Epithelial cell of proximal tubule (primary cell): Measurements from ENCODE around the gene PTPN23. TPM values are rescaled to one million over a fixed set of nuclear protein-coding genes. Genes with fewer than 3 reads are reported as not detected.

Source experiments
- DNase-seq: peaks from one replicate; pipeline ENCODE4 v3.0.0-alpha.2; 2011; ENCODE audit warnings: low read depth
- H3K4me3 ChIP-seq: 2 replicates; pipeline ENCODE4 v1.5.1; 2011; ENCODE audit warnings: low read depth, mild to moderate bottlenecking, low read length
- total RNA-seq: library from RNA; depleted of rRNA; stranded (reverse); fragments of >200 nt; gene quantifications from 2 replicates; pipeline ENCODE4 v1.2.3, GENCODE V29; 2015
- TF ChIP-seq, protein P1 (sequence below): conservative IDR thresholded peaks from 2 replicates; pipeline ENCODE4 v1.5.1; 2012; ENCODE audit warnings: low read depth, mild to moderate bottlenecking, low read length

Gene PTPN23
- total RNA-seq, 1 donor from 2014 or later = 15.0 TPM

DNA sequence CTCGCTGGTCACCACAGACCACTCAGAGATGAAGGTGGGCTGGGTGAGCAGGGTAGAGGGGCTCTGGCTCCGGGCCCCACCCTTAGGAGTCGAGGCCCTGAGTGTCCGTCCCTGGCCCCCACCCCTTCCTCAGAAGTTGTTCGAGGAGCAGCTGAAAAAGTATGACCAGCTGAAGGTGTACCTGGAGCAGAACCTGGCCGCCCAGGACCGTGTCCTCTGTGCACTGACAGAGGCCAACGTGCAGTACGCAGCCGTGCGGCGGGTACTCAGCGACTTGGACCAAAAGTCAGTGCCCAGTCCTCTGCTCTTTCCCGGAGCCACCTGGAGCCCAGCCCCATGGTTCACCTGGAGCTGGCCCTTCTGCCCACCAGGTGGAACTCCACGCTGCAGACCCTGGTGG is 28.5 kb downstream of the PTPN23 start:
- no peak for DNase-seq
- TF ChIP-seq, protein P1, sequence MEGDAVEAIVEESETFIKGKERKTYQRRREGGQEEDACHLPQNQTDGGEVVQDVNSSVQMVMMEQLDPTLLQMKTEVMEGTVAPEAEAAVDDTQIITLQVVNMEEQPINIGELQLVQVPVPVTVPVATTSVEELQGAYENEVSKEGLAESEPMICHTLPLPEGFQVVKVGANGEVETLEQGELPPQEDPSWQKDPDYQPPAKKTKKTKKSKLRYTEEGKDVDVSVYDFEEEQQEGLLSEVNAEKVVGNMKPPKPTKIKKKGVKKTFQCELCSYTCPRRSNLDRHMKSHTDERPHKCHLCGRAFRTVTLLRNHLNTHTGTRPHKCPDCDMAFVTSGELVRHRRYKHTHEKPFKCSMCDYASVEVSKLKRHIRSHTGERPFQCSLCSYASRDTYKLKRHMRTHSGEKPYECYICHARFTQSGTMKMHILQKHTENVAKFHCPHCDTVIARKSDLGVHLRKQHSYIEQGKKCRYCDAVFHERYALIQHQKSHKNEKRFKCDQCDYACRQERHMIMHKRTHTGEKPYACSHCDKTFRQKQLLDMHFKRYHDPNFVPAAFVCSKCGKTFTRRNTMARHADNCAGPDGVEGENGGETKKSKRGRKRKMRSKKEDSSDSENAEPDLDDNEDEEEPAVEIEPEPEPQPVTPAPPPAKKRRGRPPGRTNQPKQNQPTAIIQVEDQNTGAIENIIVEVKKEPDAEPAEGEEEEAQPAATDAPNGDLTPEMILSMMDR = no peak
- no peak overlapping the region for H3K4me3 ChIP-seq

DNA sequence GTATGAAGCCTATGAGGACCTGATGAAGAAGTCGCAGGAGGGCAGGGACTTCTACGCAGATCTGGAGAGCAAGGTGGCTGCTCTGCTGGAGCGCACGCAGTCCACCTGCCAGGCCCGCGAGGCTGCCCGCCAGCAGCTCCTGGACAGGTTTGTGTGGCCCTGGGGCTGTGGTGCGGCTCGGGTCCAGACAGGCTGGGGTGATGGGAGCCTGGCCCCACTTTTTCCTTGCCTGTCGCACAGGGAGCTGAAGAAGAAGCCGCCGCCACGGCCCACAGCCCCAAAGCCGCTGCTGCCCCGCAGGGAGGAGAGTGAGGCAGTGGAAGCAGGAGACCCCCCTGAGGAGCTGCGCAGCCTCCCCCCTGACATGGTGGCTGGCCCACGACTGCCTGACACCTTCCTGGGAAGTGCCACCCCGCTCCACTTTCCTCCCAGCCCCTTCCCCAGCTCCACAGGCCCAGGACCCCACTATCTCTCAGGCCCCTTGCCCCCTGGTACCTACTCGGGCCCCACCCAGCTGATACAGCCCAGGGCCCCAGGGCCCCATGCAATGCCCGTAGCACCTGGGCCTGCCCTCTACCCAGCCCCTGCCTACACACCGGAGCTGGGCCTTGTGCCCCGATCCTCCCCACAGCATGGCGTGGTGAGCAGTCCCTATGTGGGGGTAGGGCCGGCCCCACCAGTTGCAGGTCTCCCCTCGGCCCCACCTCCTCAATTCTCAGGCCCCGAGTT is 29.0 kb downstream of the PTPN23 start:
- no peak for DNase-seq
- no peak overlapping the region for H3K4me3 ChIP-seq
- TF ChIP-seq, protein P1 = no peak

DNA sequence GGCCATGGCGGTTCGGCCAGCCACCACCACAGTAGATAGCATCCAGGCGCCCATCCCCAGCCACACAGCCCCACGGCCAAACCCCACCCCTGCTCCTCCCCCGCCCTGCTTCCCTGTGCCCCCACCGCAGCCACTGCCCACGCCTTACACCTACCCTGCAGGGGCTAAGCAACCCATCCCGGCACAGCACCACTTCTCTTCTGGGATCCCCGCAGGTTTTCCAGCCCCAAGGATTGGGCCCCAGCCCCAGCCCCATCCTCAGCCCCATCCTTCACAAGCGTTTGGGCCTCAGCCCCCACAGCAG is 29.5 kb downstream of the PTPN23 start:
- TF ChIP-seq, protein P1 = no peak
- no peak overlapping the region for H3K4me3 ChIP-seq
- no peak for DNase-seq

DNA sequence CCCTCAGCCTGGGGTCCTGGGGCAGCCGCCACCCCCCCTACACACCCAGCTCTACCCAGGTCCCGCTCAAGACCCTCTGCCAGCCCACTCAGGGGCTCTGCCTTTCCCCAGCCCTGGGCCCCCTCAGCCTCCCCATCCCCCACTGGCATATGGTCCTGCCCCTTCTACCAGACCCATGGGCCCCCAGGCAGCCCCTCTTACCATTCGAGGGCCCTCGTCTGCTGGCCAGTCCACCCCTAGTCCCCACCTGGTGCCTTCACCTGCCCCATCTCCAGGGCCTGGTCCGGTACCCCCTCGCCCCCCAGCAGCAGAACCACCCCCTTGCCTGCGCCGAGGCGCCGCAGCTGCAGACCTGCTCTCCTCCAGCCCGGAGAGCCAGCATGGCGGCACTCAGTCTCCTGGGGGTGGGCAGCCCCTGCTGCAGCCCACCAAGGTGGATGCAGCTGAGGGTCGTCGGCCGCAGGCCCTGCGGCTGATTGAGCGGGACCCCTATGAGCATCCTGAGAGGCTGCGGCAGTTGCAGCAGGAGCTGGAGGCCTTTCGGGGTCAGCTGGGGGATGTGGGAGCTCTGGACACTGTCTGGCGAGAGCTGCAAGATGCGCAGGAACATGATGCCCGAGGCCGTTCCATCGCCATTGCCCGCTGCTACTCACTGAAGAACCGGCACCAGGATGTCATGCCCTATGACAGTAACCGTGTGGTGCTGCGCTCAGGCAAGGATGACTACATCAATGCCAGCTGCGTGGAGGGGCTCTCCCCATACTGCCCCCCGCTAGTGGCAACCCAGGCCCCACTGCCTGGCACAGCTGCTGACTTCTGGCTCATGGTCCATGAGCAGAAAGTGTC is 30.2 kb downstream of the PTPN23 start:
- H3K4me3 ChIP-seq = no peak overlapping the region
- no peak for DNase-seq
- TF ChIP-seq, protein P1 = no peak

DNA sequence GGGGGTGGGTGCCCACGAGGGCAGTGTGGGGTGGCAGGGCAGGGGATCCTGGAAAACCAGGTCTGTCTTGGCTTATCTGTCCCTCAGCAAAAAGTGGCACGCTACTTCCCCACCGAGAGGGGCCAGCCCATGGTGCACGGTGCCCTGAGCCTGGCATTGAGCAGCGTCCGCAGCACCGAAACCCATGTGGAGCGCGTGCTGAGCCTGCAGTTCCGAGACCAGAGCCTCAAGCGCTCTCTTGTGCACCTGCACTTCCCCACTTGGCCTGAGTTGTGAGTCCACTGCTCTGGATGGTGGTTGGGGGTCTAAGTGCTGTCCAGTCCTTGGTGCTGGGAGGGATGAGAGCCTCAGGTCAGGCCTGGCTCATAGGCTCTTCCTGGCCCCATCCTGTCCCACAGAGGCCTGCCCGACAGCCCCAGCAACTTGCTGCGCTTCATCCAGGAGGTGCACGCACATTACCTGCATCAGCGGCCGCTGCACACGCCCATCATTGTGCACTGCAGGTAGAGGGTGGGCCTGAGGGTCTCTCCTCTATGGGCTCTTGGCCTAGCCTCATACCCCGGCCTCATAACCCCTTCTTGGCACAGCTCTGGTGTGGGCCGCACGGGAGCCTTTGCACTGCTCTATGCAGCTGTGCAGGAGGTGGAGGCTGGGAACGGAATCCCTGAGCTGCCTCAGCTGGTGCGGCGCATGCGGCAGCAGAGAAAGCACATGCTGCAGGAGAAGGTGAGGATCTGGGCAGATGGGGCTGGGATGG is 31.1 kb downstream of the PTPN23 start:
- DNase-seq = no peak
- TF ChIP-seq, protein P1 = no peak
- no peak overlapping the region for H3K4me3 ChIP-seq

DNA sequence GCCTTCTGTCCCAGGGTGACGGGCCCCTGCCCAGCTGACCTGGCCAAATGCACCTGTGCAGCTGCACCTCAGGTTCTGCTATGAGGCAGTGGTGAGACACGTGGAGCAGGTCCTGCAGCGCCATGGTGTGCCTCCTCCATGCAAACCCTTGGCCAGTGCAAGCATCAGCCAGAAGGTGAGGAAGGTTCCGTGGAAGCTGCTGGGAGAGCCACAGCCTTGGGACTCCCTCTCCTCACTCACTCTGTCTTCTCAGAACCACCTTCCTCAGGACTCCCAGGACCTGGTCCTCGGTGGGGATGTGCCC is 31.6 kb downstream of the PTPN23 start:
- DNase-seq = no peak
- no peak overlapping the region for H3K4me3 ChIP-seq
- TF ChIP-seq, protein P1 = no peak
